ENCODE data around the gene MAP2K5.
A peak's percentile ranks its signal among the peaks of the same experiment; 100 is the strongest.

The MAP2K5 gene

DNA sequence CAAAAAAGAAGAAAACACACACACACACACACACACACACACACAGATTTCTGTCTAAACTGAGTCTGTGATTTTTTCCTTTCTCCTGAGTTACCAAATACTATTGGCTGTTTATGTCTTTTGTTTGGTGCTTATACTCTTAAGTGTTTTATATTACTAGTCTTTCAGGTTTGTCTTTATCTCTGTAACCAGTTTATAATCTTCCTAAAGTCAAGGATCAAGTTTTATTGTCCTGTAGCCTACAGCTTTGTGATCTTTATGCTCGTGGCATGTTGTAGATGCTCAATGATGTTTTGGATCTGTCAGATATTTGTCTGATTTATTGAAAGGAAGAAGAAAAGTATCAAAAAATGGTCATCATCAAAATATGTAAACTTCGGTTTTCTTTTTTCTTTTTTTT, 4.6 kb downstream of the MAP2K5 start:
- TF ChIP-seq, protein P1, sequence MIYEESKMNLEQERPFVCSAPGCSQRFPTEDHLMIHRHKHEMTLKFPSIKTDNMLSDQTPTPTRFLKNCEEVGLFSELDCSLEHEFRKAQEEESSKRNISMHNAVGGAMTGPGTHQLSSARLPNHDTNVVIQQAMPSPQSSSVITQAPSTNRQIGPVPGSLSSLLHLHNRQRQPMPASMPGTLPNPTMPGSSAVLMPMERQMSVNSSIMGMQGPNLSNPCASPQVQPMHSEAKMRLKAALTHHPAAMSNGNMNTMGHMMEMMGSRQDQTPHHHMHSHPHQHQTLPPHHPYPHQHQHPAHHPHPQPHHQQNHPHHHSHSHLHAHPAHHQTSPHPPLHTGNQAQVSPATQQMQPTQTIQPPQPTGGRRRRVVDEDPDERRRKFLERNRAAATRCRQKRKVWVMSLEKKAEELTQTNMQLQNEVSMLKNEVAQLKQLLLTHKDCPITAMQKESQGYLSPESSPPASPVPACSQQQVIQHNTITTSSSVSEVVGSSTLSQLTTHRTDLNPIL (CRISPR knock-in tag; IDR thresholded peaks at IDR 0.05; ENCODE audit: low read depth) = no peak
- no peak for TF ChIP-seq ISL1 (CRISPR knock-in tag; IDR thresholded peaks at IDR 0.05)
- no peak for TF ChIP-seq BACH2 (CRISPR knock-in tag; IDR thresholded peaks at IDR 0.05; ENCODE audit: borderline replicate concordance)
- no peak for TF ChIP-seq TCF4 (CRISPR knock-in tag; IDR thresholded peaks at IDR 0.05; ENCODE audit: borderline replicate concordance)
- TF ChIP-seq PPARA (CRISPR knock-in tag; IDR thresholded peaks at IDR 0.05; ENCODE audit: borderline replicate concordance) = no peak
- no peak for TF ChIP-seq ARNTL (CRISPR knock-in tag; IDR thresholded peaks at IDR 0.05; ENCODE audit: borderline replicate concordance, low read depth)
- TF ChIP-seq, protein P2, sequence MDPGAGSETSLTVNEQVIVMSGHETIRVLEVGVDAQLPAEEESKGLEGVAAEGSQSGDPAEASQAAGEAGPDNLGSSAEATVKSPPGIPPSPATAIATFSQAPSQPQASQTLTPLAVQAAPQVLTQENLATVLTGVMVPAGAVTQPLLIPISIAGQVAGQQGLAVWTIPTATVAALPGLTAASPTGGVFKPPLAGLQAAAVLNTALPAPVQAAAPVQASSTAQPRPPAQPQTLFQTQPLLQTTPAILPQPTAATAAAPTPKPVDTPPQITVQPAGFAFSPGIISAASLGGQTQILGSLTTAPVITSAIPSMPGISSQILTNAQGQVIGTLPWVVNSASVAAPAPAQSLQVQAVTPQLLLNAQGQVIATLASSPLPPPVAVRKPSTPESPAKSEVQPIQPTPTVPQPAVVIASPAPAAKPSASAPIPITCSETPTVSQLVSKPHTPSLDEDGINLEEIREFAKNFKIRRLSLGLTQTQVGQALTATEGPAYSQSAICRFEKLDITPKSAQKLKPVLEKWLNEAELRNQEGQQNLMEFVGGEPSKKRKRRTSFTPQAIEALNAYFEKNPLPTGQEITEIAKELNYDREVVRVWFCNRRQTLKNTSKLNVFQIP (CRISPR knock-in tag; IDR thresholded peaks at IDR 0.05; ENCODE audit: borderline replicate concordance, low read depth) = no peak
- no peak for TF ChIP-seq SNAI2 (CRISPR knock-in tag; IDR thresholded peaks at IDR 0.05)
- no peak for TF ChIP-seq TOX (CRISPR knock-in tag; IDR thresholded peaks at IDR 0.05; ENCODE audit: borderline replicate concordance)
- no peak for TF ChIP-seq ZFP3 (CRISPR knock-in tag; IDR thresholded peaks at IDR 0.05)
- TF ChIP-seq ZC3H10 (CRISPR knock-in tag; IDR thresholded peaks at IDR 0.05) = no peak
- no peak for TF ChIP-seq ZNF70 (CRISPR knock-in tag; IDR thresholded peaks at IDR 0.05)
- TF ChIP-seq CSDC2 (CRISPR knock-in tag; IDR thresholded peaks at IDR 0.05) = no peak
- no peak for TF ChIP-seq ZNF8 (CRISPR knock-in tag; IDR thresholded peaks at IDR 0.05)
- TF ChIP-seq, protein P3, sequence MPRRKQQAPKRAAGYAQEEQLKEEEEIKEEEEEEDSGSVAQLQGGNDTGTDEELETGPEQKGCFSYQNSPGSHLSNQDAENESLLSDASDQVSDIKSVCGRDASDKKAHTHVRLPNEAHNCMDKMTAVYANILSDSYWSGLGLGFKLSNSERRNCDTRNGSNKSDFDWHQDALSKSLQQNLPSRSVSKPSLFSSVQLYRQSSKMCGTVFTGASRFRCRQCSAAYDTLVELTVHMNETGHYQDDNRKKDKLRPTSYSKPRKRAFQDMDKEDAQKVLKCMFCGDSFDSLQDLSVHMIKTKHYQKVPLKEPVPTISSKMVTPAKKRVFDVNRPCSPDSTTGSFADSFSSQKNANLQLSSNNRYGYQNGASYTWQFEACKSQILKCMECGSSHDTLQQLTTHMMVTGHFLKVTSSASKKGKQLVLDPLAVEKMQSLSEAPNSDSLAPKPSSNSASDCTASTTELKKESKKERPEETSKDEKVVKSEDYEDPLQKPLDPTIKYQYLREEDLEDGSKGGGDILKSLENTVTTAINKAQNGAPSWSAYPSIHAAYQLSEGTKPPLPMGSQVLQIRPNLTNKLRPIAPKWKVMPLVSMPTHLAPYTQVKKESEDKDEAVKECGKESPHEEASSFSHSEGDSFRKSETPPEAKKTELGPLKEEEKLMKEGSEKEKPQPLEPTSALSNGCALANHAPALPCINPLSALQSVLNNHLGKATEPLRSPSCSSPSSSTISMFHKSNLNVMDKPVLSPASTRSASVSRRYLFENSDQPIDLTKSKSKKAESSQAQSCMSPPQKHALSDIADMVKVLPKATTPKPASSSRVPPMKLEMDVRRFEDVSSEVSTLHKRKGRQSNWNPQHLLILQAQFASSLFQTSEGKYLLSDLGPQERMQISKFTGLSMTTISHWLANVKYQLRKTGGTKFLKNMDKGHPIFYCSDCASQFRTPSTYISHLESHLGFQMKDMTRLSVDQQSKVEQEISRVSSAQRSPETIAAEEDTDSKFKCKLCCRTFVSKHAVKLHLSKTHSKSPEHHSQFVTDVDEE (CRISPR knock-in tag; IDR thresholded peaks at IDR 0.05) = no peak
- TF ChIP-seq GLIS3 (CRISPR knock-in tag; IDR thresholded peaks at IDR 0.05) = no peak
- no peak for TF ChIP-seq ZFP30 (CRISPR knock-in tag; IDR thresholded peaks at IDR 0.05)
- TF ChIP-seq CSRNP3 (CRISPR knock-in tag; IDR thresholded peaks at IDR 0.05) = no peak
- no peak for TF ChIP-seq OSR1 (CRISPR knock-in tag; IDR thresholded peaks at IDR 0.05)
- no peak for TF ChIP-seq RARB (CRISPR knock-in tag; IDR thresholded peaks at IDR 0.05)
- ATAC-seq = no peak

GRCh38 chr15:67547836-67548235, 5.3 kb downstream of the MAP2K5 start:
- ATAC-seq = no peak; the same call in 2 of the 3 replicates
- no peak for TF ChIP-seq SNAI2 (CRISPR knock-in tag; IDR thresholded peaks at IDR 0.05)

DNA sequence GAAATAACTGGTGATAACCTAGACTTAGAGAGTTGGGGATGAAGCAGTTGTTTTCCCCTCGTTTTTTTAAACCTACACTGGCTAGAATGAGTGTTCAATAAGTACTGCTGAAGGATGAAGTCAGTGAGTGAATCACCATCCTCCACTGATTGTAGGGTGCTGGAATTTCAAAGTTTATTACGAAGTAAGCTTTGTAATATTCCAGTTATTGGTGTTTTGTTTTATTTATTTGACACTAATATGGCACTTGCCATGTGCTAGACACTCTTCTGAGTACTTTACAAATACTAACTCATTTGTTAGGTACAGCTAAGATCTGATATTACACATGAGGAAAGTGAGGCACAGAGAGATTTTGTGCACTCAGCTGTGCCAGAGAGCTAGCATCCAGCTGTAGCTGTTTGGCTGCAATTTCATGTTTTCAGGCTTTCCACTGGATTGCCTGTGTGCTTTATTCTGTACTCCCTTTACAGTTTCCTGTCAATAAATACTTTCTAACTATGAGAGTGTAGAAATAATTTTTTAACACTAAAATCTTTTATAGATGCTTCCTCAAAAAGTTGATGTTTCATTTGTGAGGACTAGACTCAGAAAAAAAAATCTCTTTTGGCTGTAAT, 5.8 kb downstream of the MAP2K5 start:
- TF ChIP-seq OSR1 (CRISPR knock-in tag; IDR thresholded peaks at IDR 0.05) (no peak), TCF4 (CRISPR knock-in tag; IDR thresholded peaks at IDR 0.05; ENCODE audit: borderline replicate concordance) (no peak), TOX (CRISPR knock-in tag; IDR thresholded peaks at IDR 0.05; ENCODE audit: borderline replicate concordance) (no peak), PATZ1 (CRISPR knock-in tag; IDR thresholded peaks at IDR 0.05; ENCODE audit: borderline replicate concordance) (no peak), BACH2 (CRISPR knock-in tag; IDR thresholded peaks at IDR 0.05; ENCODE audit: borderline replicate concordance) (no peak), ISL1 (CRISPR knock-in tag; IDR thresholded peaks at IDR 0.05) (no peak), CSRNP3 (CRISPR knock-in tag; IDR thresholded peaks at IDR 0.05) (no peak)
- TF ChIP-seq, protein P2 (CRISPR knock-in tag; IDR thresholded peaks at IDR 0.05; ENCODE audit: borderline replicate concordance, low read depth) = no peak
- TF ChIP-seq, protein P1 (CRISPR knock-in tag; IDR thresholded peaks at IDR 0.05; ENCODE audit: low read depth) = no peak

More for the DNA sequence above, 5.8 kb downstream of the MAP2K5 start:
- peak; percentile 77 for ATAC-seq
